Hair follicular keratinocyte (primary cell): Measurements from ENCODE around the gene EFNA4. TPM values are rescaled to one million over a fixed set of nuclear protein-coding genes. Genes with fewer than 3 reads are reported as not detected.

Source experiments
- total RNA-seq: library from RNA; depleted of rRNA; stranded (reverse); fragments of >200 nt; gene quantifications from 2 replicates; pipeline ENCODE4 v1.2.3, GENCODE V29; 2015

The EFNA4 gene, protein sequence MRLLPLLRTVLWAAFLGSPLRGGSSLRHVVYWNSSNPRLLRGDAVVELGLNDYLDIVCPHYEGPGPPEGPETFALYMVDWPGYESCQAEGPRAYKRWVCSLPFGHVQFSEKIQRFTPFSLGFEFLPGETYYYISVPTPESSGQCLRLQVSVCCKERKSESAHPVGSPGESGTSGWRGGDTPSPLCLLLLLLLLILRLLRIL
- 10.7 and 14.4 TPM in 2 replicates for total RNA-seq

DNA sequence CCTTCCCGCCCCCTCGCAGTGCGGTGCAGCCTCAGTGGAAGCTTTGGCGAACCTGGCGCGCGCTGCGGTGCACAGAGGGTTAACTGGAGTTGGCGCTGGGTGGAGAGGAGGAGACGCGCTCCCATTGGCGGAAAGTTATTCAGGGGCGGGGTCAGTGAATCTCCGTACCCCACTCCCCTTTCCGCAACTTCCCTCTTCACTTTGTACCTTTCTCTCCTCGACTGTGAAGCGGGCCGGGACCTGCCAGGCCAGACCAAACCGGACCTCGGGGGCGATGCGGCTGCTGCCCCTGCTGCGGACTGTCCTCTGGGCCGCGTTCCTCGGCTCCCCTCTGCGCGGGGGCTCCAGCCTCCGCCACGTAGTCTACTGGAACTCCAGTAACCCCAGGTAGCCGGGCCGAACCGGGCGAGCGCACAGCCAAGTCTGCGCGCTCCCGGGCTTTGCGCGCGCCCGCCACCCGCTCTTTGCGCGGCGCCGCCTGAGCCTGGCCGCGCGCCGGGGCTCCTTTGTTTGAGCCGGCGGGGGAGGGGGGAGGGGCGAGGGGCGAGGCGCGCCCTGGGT is at the start of gene EFNA4:
Gene EFNA4 (plus strand): TSS at position 191 of the 561 bp plus-strand sequence. CDS start 84 bp downstream, at position 275.

GRCh38 chr1:155033524-155033923 is 30.0 kb upstream of the EFNA4 start, which contains the start of the genes DCST1 and DCST2:
DCST1 (plus strand) TSS chr1:155033824; CDS start chr1:155034037, 213 bp downstream.
DCST2 (minus strand) TSS chr1:155033781; CDS start chr1:155033701, 80 bp downstream.

DNA sequence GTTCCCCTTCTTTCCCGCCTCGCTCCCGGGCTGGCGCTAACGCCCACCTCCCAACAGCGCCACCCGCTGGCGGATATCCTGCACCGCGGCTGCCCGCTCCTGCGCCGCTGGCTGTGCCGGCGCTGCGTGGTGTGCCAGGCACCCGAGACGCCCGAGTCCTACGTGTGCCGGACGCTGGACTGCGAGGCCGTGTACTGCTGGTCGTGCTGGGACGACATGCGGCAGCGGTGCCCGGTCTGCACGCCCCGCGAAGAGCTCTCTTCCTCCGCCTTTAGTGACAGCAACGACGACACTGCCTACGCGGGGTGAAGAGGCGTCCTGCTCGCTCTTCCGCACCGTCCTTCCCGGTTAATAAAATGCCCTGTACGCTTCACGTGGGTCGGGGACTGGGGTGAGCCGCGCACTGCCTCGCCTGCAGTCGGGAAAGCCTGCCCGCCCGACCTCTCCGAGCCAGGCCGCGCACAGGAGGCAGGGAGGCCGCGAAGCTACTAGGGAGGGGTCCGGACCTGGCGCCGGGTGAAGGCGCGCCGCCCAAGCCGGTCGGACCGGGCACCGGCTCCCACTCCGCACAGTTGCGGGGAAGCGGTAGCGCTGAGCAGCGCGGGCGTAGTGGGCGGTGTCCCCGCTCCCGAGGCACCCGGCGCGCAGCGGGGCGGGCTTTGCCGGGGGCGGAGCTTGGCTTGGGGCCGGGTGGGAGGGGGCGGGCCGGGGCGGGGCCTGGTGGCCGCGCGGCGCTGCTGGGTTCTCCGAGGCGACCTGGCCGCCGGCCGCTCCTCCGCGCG is 12.8 kb upstream of the EFNA4 start, which contains the start of gene ADAM15:
Gene ADAM15 (plus strand): TSS at position 757 of the 782 bp plus-strand sequence. CDS start 71 bp downstream, outside the sequence.

DNA sequence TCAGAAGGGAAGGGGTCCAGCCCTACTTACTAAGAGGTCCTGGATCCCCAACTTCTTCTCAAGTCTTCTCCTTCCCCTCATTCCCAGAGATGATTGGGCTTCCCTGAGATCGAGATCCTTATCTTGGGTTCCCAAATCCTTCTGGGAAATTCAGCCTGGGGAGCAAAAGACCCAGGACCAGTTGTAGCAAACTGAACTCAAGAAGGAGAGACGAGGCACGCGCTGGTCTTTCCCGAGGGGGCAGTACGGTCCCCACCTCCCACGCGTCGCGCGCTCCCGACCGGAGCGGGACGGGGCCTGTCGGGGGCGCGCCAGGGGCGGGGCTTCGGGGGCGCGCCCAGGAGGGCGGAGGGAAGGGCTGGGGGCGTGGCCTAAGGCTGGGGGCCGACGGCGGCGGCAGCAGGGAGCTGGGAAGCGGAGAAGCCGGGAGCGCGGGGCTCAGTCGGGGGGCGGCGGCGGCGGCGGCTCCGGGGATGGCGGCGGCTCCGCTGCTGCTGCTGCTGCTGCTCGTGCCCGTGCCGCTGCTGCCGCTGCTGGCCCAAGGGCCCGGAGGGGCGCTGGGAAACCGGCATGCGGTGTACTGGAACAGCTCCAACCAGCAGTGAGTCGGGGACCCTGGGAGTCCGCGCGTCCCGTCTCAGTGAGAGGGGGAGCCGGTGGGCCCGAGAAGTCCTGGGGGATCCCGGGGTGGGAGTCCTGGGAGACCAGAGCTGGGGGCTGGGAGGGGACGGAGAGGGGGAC is 15.1 kb downstream of the EFNA4 start, which contains the start of gene EFNA3:
Gene EFNA3 (plus strand): TSS at position 369 of the 741 bp plus-strand sequence. CDS start 105 bp downstream, at position 474.

Other genes with a start within 250 kb of the EFNA4 start
- not detected in 2 replicates for gene KCNN3, start 193.5 kb upstream of the EFNA4 start, total RNA-seq
- gene PMVK, start 127.0 kb upstream of the EFNA4 start, total RNA-seq = 11.7 and 13.8 TPM in 2 replicates
- 15.5 and 30.2 TPM in 2 replicates for gene PBXIP1, start 107.6 kb upstream of the EFNA4 start, total RNA-seq
- 16.6 and 19.7 TPM in 2 replicates for gene PYGO2, start 102.0 kb upstream of the EFNA4 start, total RNA-seq
- gene SHC1, start 93.0 kb upstream of the EFNA4 start, total RNA-seq = 263 and 414 TPM in 2 replicates
- gene CKS1B, start 89.1 kb upstream of the EFNA4 start, total RNA-seq = 140 and 300 TPM in 2 replicates
- 45.4 and 46.1 TPM in 2 replicates for gene FLAD1, start 80.4 kb upstream of the EFNA4 start, total RNA-seq
- not detected in 2 replicates for gene LENEP, start 70.2 kb upstream of the EFNA4 start, total RNA-seq
- gene ZBTB7B, start 60.9 kb upstream of the EFNA4 start, total RNA-seq = 32.5 and 43.8 TPM in 2 replicates
- not detected in 2 replicates for gene DCST2, start 30.0 kb upstream of the EFNA4 start, total RNA-seq
- not detected in 2 replicates for gene DCST1, start 29.9 kb upstream of the EFNA4 start, total RNA-seq
- gene ADAM15, start 12.4 kb upstream of the EFNA4 start, total RNA-seq = 207 and 264 TPM in 2 replicates
- 2.9 and 3.2 TPM in 2 replicates for gene EFNA3, start 15.1 kb downstream of the EFNA4 start, total RNA-seq
- 22.1 and 25.9 TPM in 2 replicates for gene EFNA1, start 64.1 kb downstream of the EFNA4 start, total RNA-seq
- gene SLC50A1, start 72.1 kb downstream of the EFNA4 start, total RNA-seq = 57.0 and 57.2 TPM in 2 replicates
- 35.5 and 59.5 TPM in 2 replicates for gene DPM3, start 76.8 kb downstream of the EFNA4 start, total RNA-seq
- 118 and 192 TPM in 2 replicates for gene KRTCAP2, start 109.6 kb downstream of the EFNA4 start, total RNA-seq
- gene TRIM46, start 110.1 kb downstream of the EFNA4 start, total RNA-seq = 3.0 and 3.2 TPM in 2 replicates
- gene THBS3, start 144.2 kb downstream of the EFNA4 start, total RNA-seq = 5.4 and 15.6 TPM in 2 replicates
- gene MTX1, start 145.0 kb downstream of the EFNA4 start, total RNA-seq = 97.6 and 103 TPM in 2 replicates
- gene ENTREP3, start 191.7 kb downstream of the EFNA4 start, total RNA-seq = 17.5 and 18.4 TPM in 2 replicates
- 72.9 and 75.6 TPM in 2 replicates for gene SCAMP3, start 198.6 kb downstream of the EFNA4 start, total RNA-seq
- 14.2 and 16.9 TPM in 2 replicates for gene CLK2, start 209.8 kb downstream of the EFNA4 start, total RNA-seq
- 0.38 and 0.55 TPM in 2 replicates for gene HCN3, start 213.7 kb downstream of the EFNA4 start, total RNA-seq
- gene PKLR, start 237.7 kb downstream of the EFNA4 start, total RNA-seq = 0.72 and 1.9 TPM in 2 replicates
- gene FDPS, start 245.1 kb downstream of the EFNA4 start, total RNA-seq = 696 and 705 TPM in 2 replicates